ENCODE results near the gene MZF1.

Gene MZF1

GRCh38 chr19:58558066-58558622 is 15.0 kb downstream of the MZF1 start, which contains the start of gene UBE2M:
Gene UBE2M (minus strand): TSS chr19:58558611. CDS start chr19:58558381, 230 bp downstream.
- DNase-seq (ENCODE audit: low read depth) = no peak
- in situ Hi-C loops (cut with HindIII; ENCODE audit: low sequenced_read_pairs) = no loop called here
- TF ChIP-seq CTCF (IDR thresholded peaks at IDR 0.05; ENCODE audit: low read depth, low read length, missing control alignments) = no peak

GRCh38 chr19:58557221-58558065 is 15.7 kb downstream of the MZF1 start:
- no peak for TF ChIP-seq CTCF (IDR thresholded peaks at IDR 0.05; ENCODE audit: low read depth, low read length, missing control alignments)
- no peak for DNase-seq (ENCODE audit: low read depth)
- H3K4me3 ChIP-seq (ENCODE audit: low read depth, low read length) = peak overlapping the region; percentile 78
- in situ Hi-C loops (cut with HindIII; ENCODE audit: low sequenced_read_pairs) = no loop called here

More at GRCh38 chr19:58558066-58558622, 15.0 kb downstream of the MZF1 start, which contains the start of gene UBE2M:
- H3K4me3 ChIP-seq (ENCODE audit: low read depth, low read length) = peak within 1 kb of the TSS; percentile 78

GRCh38 chr19:58556622-58557220 is 16.4 kb downstream of the MZF1 start:
- no peak for DNase-seq (ENCODE audit: low read depth)
- TF ChIP-seq CTCF (IDR thresholded peaks at IDR 0.05; ENCODE audit: low read depth, low read length, missing control alignments) = no peak
- peak overlapping the region; percentile 78 for H3K4me3 ChIP-seq (ENCODE audit: low read depth, low read length)
- in situ Hi-C loops (cut with HindIII; ENCODE audit: low sequenced_read_pairs) = no loop called here

- in situ Hi-C loops (cut with HindIII; ENCODE audit: low sequenced_read_pairs) = no loop called here
- no peak overlapping the region for H3K4me3 ChIP-seq (ENCODE audit: low read depth, low read length)
- no peak for TF ChIP-seq CTCF (IDR thresholded peaks at IDR 0.05; ENCODE audit: low read depth, low read length, missing control alignments)
- DNase-seq (ENCODE audit: low read depth) = no peak
Observed at GRCh38 chr19:58555920-58556621, 17.1 kb downstream of the MZF1 start.

- peak overlapping the region; percentile 67 for H3K4me3 ChIP-seq (ENCODE audit: low read depth, low read length)
- no peak for TF ChIP-seq CTCF (IDR thresholded peaks at IDR 0.05; ENCODE audit: low read depth, low read length, missing control alignments)
- in situ Hi-C loops (cut with HindIII; ENCODE audit: low sequenced_read_pairs) = no loop called here
- no peak for DNase-seq (ENCODE audit: low read depth)
Observed at GRCh38 chr19:58555369-58555885, 17.7 kb downstream of the MZF1 start.
